GM21447 (cell line): Measurements from ENCODE around the gene UFSP1.
A peak's percentile ranks its signal among the peaks of the same experiment; 100 is the strongest.

Source experiments
- ATAC-seq: cut with Tn5 transposase; IDR thresholded peaks from one replicate; pipeline ENCODE4 v1.9.1; 2021; ENCODE audit not compliant: unreplicated experiment

The UFSP1 gene

DNA sequence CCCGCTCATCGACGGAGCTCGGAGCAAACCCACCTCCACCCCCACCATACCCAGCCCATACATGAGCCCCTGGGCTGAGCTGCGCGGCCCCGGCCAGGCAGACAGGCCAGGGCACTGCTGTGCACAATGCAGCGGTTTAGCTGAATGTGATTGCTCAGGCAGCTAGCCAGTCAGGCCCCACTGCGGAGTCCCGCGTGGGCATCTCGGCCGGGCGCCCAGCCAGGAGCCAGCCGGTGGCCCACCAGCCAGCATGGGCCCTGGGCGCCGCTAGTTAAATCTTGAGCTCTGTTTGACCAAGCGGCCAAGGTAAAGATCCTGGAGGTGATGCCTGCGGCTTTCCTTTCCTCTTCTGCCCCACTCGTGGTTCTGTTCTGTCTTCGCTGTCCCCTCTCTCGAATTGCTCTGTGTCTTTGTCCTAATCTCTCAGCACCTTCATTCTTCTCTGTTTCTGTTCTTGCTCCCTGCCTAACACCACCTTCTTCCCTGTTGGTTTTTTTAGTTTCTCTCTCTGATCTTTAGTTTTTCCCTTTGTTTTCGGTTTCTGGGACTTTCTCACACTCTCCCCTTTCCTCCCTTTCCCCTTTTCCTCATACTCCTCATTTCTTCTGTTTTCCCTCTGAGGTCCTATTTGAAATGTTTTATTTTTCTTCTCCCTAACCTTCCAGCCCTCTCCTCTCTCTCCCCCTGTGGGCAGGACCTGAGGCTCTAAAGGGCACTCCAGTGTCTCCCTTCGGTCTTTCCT lies 6.6 kb downstream of the UFSP1 start:
- ATAC-seq = no peak

DNA sequence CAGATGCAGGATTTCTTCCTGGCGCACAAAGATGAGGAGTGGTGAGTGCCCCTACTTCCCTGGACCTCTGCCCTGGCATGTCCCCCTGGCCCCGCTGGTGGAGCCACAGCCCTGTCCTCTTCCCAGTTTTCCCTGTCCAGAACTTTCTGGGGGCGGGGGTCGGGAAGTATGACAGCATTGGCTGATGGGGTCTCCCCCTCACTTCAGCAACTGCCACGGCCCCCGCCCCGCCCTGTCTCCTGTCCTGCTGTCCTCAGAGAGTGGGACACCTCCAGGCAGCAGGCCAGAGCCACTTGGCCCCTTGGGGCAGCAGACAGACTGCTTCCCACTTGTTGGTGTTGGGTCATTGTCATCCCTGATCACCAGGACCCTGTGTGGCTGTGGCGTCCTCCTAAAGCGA lies 7.3 kb downstream of the UFSP1 start:
- no peak for ATAC-seq

DNA sequence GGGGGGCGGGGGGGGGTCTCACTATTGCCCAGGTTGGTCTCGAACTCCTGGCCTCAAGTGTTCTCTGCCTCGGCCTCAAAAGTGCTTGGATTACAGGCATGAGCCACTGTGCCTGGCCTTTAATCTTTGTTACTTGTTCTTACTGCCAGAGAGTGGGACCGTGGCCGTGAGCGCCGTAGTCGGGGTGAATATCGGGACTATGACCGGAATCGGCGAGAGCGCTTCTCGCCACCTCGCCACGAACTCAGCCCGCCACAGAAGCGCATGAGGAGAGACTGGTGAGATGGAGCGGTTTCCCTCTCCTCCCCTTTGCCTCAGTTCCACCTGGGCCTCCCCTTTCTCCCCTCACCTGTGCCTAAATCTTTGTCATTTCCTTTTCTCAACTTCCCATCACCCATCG lies 8.4 kb downstream of the UFSP1 start:
- ATAC-seq = no peak

DNA sequence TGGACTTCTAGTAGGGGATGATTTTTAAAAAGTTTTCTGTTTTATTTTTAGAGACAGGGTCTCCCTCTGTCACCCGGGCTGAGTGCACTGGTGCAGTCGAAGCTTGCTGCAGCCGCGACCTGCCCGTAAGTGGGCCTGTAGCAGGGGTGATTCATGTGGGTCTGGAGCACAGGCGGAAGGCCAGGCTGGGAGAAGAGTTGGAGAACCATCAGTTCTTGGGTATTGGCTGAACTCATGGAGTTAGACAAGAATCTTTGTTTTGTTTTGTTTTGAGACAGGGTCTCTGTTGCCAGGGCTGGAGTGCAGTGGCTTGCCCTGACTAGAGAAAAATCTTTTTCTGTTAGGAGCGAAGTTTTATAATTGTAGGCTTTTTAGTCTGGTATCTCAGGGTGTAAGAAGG lies 8.9 kb downstream of the UFSP1 start:
- ATAC-seq = no peak

DNA sequence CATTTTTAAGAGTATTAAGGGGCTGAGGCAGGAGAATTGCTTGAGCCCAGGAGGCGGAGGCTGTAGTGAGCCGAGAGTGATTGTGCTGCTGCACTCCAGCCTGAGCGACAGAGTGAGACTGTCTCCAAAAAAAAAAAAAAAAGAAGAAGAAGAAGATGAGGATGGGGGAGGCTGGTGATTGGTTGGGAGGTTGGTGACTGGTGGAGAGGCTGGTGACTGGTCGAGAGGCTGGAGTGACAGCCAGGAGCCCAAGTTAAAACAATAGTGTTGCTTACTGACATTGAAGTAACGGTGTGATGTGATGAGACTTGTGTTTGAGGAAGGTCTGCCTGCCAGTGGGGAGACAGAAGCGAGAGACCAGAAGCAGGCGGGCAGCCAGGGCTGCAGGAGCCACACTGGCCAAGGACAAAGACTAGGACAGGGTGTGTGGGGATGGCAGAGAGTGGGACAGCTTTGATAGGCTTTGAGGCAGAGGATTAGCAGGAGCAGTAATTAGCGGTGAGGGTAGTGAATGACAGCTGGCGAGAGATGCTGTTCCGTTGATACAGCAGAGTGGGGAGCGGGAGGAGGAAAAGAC lies 9.7 kb downstream of the UFSP1 start:
- ATAC-seq = no peak

DNA sequence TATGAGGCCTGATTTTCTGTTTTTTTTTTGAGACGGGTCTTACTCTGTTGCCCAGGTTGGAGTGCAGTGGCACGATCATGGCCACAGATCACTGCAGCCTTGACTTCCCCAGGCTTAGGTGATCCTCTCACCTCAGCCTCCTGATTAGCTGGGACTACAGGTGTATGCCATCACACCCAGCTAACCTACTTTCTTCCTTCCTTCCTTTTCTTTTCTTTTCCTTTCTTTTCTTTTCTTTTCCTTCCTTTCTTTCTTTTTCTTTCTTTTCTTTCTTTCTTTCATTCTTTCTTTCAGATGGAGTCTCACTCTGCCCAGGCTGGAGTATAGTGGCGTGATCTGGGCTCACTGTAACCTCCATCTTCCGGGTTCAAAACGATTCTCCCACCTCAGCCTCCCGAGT lies 10.8 kb downstream of the UFSP1 start:
- no peak for ATAC-seq

DNA sequence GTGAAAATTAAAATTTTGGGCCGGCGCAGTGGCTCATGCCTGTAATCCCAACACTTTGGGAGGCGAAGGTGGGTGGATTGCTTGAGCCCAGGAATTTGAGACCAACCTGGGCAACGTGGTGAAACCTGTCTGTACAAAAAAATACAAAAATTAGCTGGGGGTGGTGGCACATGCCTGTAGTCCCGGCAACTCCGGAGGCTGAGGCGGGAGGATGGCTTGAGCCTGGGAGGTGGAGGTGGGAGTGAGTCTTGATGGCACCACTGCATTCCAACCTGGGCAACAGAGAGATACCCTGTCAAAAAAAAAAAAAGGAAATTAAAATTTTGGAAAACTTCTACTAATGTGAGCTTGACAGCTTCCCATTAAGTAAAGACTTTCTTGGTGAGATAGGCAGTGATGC lies 11.5 kb downstream of the UFSP1 start:
- ATAC-seq = no peak

DNA sequence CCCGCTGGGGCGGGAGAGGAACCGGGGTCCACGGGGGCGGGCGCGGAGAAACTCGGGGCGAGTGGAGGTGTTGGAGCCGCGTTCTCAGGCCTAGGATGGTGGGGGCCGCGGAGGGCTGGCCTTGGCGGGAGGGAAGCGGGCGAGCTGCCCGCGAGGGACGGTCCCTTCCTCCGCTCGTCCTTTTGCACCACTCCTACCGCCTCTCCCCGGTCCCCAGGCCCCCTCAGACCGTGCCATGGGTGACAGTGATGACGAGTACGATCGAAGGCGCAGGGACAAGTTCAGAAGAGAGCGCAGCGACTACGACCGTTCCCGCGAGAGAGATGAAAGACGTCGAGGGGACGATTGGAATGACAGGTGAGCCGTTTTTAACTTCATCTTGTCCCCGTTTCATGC lies 14.2 kb downstream of the UFSP1 start:
- ATAC-seq = peak; percentile 39

DNA sequence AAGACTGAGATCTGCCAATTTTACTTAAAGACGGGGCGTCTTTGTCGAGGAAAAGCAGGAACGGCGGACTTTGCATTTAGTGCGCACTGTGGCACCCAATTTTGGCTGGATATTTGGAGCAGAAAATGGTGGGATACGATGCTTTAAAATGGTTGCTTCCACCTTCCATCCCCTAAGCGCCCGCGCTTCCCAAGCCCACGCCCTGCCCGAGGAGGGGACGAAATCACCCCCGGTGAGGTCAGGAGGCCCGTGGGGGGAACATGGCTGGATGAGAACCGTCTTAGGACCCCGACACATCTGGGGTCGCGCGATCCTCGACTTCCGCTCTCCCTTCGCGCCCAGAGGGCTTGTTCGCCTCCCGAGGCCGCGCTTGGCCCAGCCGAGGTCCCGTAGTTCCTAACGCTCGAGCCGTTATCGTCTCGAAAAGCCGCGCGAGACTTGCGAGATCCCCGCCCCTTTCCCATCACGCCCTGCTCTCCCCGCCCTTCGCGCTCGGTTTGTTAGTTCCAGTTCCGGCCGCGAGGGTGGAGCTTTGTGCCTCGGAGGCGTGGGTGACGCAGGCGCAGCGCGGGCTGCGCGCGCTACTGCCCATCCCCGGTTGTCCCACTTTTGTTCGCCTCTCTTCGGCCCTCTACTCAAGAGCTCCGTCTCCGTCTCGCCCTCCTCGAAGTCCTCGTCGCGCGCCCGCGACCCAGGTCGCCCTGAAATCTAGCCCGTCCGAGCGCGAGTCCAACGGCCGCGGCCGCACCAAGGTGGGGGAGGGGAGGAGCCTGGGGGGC lies 14.7 kb downstream of the UFSP1 start, which contains the start of gene SRRT:
Gene SRRT, plus strand, starts transcription at position 527 of the 779 bp plus-strand sequence. CDS start 488 bp downstream, outside the sequence.
- ATAC-seq = peak; percentile 89

DNA sequence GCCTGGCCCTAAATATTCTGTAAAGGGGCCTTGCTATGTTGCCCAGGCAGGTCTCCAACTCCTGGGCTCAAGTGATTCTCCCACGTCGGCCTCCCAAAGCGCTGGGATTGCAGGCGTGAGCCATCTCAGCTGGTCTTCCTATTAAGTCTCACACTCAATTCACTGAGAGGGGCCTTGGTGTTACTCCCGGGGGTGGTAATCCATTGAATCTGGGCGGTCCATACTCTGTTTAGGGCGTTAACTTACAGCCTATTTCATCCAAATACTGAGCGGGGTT lies 15.3 kb downstream of the UFSP1 start:
- no peak for ATAC-seq

DNA sequence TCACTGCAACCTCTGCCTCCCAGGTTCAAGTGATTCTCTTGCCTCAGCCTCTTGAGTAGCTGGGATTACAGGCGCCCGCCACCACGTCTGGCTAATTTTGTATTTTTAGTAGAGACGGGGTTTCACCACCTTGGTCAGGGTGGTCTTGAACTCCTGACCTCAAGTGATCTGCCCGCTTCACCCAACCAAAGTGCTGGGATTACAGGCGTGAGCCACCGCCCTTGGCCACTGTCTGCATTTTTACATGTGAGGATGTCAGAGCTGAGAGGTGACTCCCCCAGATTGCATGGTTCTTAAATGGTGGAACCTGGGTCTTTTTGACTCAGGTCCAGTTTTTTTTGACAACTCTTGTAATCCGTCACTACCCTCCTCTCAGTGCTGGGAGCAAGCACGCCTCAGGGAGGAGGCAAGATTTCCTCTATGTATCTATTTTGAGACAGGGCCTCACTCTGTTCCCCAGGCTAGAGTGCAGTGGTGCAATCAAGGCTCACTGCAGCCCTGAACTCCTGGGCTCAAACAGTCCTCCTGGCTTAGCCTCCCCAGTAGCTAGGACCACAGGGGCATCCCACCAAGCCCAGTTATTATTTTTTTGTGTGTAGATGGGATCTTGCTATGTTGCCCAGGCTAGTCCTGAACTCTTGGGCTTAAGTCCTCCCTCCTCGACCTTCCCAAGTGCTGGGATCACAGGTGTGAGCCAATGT lies 15.8 kb downstream of the UFSP1 start:
- no peak for ATAC-seq

DNA sequence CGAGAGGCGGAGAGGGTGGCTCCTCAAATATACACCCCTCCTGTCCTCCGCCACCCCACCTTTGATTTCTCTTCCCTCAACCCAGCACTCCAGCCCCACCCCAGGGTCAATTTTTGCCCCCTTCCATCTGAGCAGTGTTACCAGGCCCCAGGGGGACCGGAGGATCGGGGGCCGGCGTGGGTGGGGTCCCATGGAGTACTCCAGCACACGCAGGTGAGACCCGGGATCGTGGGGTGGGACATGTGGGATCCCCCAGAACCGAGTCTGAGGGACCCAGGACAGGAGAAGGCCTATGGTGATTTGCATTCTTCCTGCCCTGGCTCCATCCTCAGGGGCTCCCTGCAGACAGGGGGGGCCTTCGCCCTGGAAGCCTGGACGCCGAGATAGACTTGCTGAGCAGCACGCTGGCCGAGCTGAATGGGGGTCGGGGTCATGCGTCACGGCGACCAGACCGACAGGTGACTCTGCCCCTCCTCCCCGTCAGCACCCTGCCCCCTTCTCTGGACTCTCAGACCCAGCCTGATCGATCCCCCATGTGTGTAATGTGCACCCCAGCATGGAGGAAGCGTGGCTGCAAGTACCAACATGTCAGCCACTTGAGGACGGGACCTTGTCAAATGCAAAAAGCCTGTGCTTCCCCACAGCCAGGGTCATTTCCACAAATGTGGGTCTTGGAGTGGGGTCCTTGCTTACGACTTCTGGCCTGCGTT lies 21.6 kb downstream of the UFSP1 start:
- no peak for ATAC-seq

DNA sequence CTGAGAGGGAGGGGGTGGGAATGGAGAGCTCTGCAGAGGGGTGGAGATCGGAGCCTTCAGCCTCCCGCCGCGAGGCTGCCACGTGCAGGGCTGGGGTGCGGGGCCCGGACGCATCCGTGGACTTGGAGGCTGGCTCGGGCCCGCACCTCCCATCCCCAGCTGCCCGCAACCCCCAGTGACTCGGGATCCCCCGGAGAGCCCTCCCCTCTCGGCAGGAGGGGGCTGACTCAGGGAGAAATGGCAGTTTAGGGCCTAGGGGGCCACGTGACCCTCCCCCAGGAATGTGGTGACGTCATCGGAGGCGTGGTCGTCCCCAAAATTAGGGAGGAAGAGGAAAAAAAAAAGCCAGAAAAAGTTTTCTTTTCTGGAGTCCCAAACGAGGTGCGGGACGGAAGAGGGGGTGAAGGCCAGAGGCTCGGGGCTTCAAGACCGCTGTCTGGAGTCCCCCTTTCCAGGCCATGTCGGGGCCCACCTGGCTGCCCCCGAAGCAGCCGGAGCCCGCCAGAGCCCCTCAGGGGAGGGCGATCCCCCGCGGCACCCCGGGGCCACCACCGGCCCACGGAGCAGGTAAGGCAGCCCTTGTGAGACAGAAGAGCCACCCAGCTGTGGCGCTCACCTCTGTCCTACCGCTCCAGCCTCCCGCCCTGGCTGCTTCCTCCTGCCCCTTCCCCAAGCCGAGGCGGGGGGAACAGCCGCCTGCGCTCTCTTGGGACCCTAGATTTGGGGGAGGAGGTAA lies 22.3 kb downstream of the UFSP1 start, which contains the start of gene TRIP6:
Gene TRIP6, plus strand, starts transcription at position 348 of the 736 bp plus-strand sequence. Its CDS starts 111 bp downstream, at position 459.
- no peak for ATAC-seq

DNA sequence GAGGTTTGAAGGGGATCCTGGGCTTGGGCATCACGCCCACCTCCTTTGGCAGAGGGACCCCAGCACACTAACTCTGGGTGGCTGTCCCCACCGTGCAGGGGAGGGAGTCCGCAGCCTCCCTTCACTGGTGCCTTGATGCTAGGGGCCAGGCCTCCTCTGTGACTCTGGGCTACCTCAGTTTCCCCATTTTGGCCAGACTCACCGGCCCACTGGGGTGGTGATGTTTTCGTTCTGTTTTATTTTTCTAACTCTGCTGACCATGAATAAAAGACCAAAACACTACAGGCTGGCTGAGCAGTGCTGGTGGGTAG lies 22.8 kb downstream of the UFSP1 start:
- ATAC-seq = no peak

DNA sequence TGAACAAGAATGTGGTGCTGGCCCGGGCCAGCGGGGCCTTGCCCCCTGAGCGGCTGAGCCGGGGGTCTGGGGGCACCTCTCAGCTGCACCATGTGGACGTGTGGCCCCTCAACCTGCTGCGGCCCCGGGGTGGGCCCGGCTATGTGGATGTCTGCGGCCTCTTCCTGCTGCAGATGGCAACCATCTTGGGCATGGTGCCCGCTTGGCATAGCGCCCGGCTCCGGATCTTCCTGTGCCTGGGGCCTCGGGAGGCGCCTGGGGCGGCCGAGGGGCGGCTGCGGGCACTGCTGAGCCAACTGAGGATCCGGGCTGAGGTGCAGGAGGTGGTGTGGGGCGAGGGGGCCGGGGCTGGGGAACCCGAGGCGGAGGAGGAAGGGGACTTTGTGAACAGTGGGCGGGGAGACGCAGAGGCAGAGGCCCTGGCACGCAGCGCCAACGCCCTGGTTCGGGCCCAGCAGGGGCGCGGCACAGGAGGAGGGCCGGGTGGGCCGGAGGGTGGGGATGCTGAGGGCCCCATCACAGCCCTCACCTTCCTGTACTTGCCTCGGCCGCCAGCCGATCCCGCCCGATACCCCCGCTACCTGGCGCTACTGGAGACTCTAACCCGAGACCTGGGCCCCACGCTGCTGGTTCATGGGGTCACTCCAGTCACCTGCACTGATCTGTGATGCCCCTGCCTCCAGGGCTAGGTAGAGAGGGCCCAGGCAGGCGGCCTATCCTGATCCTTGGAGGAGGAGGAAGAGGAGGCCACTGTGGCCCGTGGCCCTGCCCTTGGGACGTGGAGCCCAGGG lies 23.4 kb downstream of the UFSP1 start:
- no peak for ATAC-seq

DNA sequence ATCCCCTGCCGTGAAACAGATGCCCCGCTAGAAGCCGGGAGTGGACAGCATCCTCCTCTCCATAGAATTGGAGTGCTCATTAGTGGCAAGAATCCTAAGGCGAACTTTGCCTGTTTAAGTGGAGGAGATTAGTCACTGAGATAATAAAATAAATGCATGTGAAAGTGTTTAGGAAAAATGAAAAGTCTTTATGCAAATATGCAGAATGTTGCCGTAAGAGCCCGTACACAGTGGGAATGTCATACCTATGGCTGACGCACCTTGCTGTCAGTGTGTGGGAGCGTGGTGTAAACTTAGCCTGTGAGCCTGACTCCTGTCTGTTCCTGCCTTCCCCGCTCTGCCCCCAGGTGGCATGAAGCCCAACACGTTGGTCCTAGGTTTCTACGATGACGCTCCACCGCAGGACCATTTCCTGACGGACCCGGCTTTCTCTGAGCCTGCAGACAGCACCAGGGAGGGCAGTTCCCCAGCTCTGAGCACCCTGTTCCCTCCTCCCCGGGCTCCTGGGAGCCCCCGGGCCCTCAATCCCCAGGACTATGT lies 24.1 kb downstream of the UFSP1 start:
- ATAC-seq = no peak

DNA sequence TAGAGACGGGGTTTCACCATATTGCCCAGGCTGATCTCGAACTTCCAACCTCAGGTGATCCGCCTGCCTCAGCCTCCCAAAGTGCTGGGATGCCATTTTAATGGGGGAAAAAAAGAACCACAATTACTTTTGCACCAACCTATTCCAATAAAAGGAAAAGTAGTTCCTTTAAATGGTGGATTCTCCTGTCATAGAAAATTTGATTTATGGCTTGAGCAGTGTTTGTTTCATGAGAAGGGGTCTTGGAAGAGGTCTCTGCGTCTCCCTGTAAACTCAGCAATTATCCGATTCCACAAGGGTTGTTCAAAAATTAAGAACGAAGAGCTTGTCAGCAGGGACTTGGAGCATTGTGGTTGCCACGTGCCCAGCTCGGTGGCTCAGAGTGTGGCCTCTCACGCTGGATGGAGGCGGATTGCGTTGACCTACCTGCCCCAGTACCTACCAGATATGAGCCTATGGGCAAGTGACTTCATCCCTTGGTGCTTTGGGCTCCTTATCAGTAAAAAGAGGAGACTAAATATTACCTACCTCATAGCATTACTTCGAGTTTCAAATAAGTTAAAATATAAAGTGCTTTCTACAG lies 25.2 kb downstream of the UFSP1 start:
- no peak for ATAC-seq

DNA sequence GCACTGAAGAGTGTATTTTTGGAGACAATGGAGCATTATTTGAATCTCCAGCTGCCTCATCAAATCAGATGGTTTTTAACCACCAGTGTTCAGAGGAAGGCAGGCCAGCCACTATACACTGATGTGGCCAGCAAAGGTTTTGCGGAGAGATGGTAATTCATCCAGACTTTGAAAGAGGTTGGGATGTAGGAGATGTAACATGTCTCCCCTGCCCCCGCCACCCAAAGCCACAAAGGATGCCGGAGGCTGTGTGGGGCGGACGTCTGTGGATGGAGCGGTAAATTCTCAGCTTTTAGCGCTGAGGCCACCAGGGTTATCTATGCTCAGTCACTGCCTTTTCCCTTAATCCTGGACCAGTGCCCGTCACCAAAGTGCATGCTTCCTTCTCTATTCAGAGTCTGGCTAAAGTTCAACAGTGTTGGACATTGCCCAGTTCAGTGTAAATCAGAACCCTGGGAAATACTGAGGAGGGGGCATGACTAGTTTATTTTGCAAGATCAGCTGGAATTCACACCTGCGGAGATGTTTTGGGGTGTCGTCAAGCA lies 26.0 kb downstream of the UFSP1 start:
- ATAC-seq = no peak

DNA sequence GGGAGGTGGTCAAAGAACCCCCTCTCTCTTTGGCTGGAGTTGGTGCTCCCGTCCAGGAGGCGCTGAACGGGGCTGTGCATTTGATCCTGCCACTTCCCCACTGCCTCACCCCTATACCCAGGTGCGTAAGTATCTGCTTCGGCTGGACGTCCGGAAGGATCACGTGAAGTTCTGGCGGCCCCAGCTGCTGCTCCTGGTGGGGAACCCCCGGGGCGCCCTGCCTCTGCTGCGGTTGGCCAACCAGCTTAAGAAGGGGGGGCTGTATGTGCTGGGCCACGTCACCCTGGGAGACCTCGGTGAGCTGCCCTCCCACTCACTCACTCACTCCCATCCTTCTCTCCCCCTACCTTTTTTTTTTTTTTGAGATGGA lies 27.9 kb downstream of the UFSP1 start:
- no peak for ATAC-seq
